HEK293 (cell line): ENCODE data around the gene TSGA10IP.
A peak's percentile ranks its signal among the peaks of the same experiment; 100 is the strongest.

Experiments
- BCL6B ChIP-seq: fragments of 450-650 bp; formaldehyde crosslinking; IDR thresholded peaks from 2 replicates; pipeline ENCODE4 v1.5.1; 2017; ENCODE audit warnings: missing biosample characterization, missing genetic modification characterization
- CTCF ChIP-seq: fragments of 450-650 bp; formaldehyde crosslinking; IDR thresholded peaks from 2 replicates; pipeline ENCODE4 v1.5.1; 2016; ENCODE audit warnings: missing biosample characterization, missing genetic modification characterization
- EGR2 ChIP-seq: fragments of 450-650 bp; formaldehyde crosslinking; IDR thresholded peaks from 2 replicates; pipeline ENCODE4 v1.5.1; 2016; ENCODE audit warnings: low read depth, missing biosample characterization, missing genetic modification characterization
- GLIS1 ChIP-seq: fragments of 450-650 bp; formaldehyde crosslinking; IDR thresholded peaks from 2 replicates; pipeline ENCODE4 v1.5.1; 2016; ENCODE audit warnings: missing biosample characterization, missing genetic modification characterization
- KLF10 ChIP-seq: fragments of 450-650 bp; IDR thresholded peaks from 2 replicates; pipeline ENCODE4 v1.5.1; 2018; ENCODE audit warnings: missing biosample characterization, mild to moderate bottlenecking, missing genetic modification characterization
- MEIS1 ChIP-seq: sonication (generic); formaldehyde crosslinking; IDR thresholded peaks from 2 replicates; pipeline ENCODE4 v1.8.1; 2022; ENCODE audit warnings: missing genetic modification reagents, mild to moderate bottlenecking, borderline replicate concordance
- MZF1 ChIP-seq: fragments of 450-650 bp; formaldehyde crosslinking; IDR thresholded peaks from 2 replicates; pipeline ENCODE4 v1.5.1; 2017; ENCODE audit warnings: missing biosample characterization, missing genetic modification characterization, borderline replicate concordance
- OVOL3 ChIP-seq: fragments of 450-650 bp; formaldehyde crosslinking; IDR thresholded peaks from 2 replicates; pipeline ENCODE4 v1.5.1; 2016; ENCODE audit warnings: missing biosample characterization, missing genetic modification characterization
- ZBTB26 ChIP-seq: fragments of 450-650 bp; formaldehyde crosslinking; optimal IDR thresholded peaks from 2 replicates; pipeline ENCODE3; 2016; ENCODE audit warnings: missing biosample characterization, mild to moderate bottlenecking, missing genetic modification characterization
- ZBTB49 ChIP-seq: fragments of 450-650 bp; formaldehyde crosslinking; IDR thresholded peaks from 2 replicates; pipeline ENCODE4 v1.5.1; 2016; ENCODE audit warnings: missing biosample characterization, missing genetic modification characterization, low read depth
- ZNF140 ChIP-seq: fragments of 450-650 bp; formaldehyde crosslinking; IDR thresholded peaks from 2 replicates; pipeline ENCODE4 v1.5.1; 2016; ENCODE audit warnings: missing biosample characterization, missing genetic modification characterization
- ZNF148 ChIP-seq: fragments of 450-650 bp; formaldehyde crosslinking; IDR thresholded peaks from 2 replicates; pipeline ENCODE4 v1.5.0; 2017; ENCODE audit warnings: missing biosample characterization, missing genetic modification characterization, borderline replicate concordance
- ZNF175 ChIP-seq: fragments of 450-650 bp; formaldehyde crosslinking; IDR thresholded peaks from 2 replicates; pipeline ENCODE4 v1.5.1; 2016; ENCODE audit warnings: missing biosample characterization, missing genetic modification characterization
- ZNF223 ChIP-seq: fragments of 450-650 bp; formaldehyde crosslinking; IDR thresholded peaks from 2 replicates; pipeline ENCODE4 v1.5.1; 2016; ENCODE audit warnings: missing biosample characterization, missing genetic modification characterization
- ZNF239 ChIP-seq: fragments of 450-650 bp; formaldehyde crosslinking; IDR thresholded peaks from 2 replicates; pipeline ENCODE4 v1.5.1; 2016; ENCODE audit warnings: missing biosample characterization, missing genetic modification characterization
- ZNF274 ChIP-seq, 2 experiments: fragments of 200-500 bp in 1 of 2; fragments of 450-650 bp in 1 of 2; sonication (Bioruptor generic) in 1 of 2; formaldehyde crosslinking in 1 of 2; IDR thresholded peaks; 2 replicates each; pipeline versions ENCODE4 v1.5.1 to v1.6.1; 2014 to 2016; ENCODE audit warnings: borderline replicate concordance in 1 of 2, inconsistent platforms in 1 of 2, low read length in 1 of 2, missing biosample characterization in 1 of 2, missing genetic modification characterization in 1 of 2
- ZNF311 ChIP-seq: fragments of 450-650 bp; formaldehyde crosslinking; IDR thresholded peaks from 2 replicates; pipeline ENCODE4 v1.5.1; 2017; ENCODE audit warnings: missing biosample characterization, missing genetic modification characterization, borderline replicate concordance
- ZNF324 ChIP-seq: fragments of 450-650 bp; formaldehyde crosslinking; IDR thresholded peaks from 2 replicates; pipeline ENCODE4 v1.5.1; 2016; ENCODE audit warnings: missing biosample characterization, missing genetic modification characterization
- ZNF335 ChIP-seq: fragments of 450-650 bp; formaldehyde crosslinking; conservative IDR thresholded peaks from 2 replicates; pipeline ENCODE4 v1.5.1; 2016; ENCODE audit warnings: missing biosample characterization, missing genetic modification characterization
- ZNF366 ChIP-seq: fragments of 450-650 bp; formaldehyde crosslinking; conservative IDR thresholded peaks from 2 replicates; pipeline ENCODE4 v1.5.1; 2016; ENCODE audit warnings: missing biosample characterization, missing genetic modification characterization
- ZNF416 ChIP-seq: fragments of 450-650 bp; formaldehyde crosslinking; IDR thresholded peaks from 2 replicates; pipeline ENCODE4 v1.5.1; 2016; ENCODE audit warnings: missing biosample characterization, missing genetic modification characterization
- ZNF426 ChIP-seq: fragments of 450-650 bp; formaldehyde crosslinking; IDR thresholded peaks from 2 replicates; pipeline ENCODE4 v1.5.1; 2017; ENCODE audit warnings: missing biosample characterization, missing genetic modification characterization, mild to moderate bottlenecking, inconsistent platforms, moderate library complexity
- ZNF510 ChIP-seq: fragments of 450-650 bp; formaldehyde crosslinking; IDR thresholded peaks from 2 replicates; pipeline ENCODE4 v1.5.1; 2018; ENCODE audit warnings: mild to moderate bottlenecking, missing genetic modification characterization, missing biosample characterization; ENCODE audit not compliant: insufficient replicate concordance
- ZNF521 ChIP-seq: fragments of 450-650 bp; formaldehyde crosslinking; IDR thresholded peaks from 2 replicates; pipeline ENCODE4 v1.5.1; 2017; ENCODE audit warnings: missing biosample characterization, mild to moderate bottlenecking, missing genetic modification characterization
- ZNF548 ChIP-seq: fragments of 450-650 bp; formaldehyde crosslinking; IDR thresholded peaks from 2 replicates; pipeline ENCODE4 v1.5.1; 2016; ENCODE audit warnings: missing biosample characterization, missing genetic modification characterization
- ZNF549 ChIP-seq: fragments of 450-650 bp; IDR thresholded peaks from 2 replicates; pipeline ENCODE4 v1.5.1; 2018; ENCODE audit warnings: missing biosample characterization, missing genetic modification characterization, mild to moderate bottlenecking, inconsistent platforms, moderate library complexity
- ZNF560 ChIP-seq: fragments of 450-650 bp; formaldehyde crosslinking; IDR thresholded peaks from 2 replicates; pipeline ENCODE4 v1.5.1; 2017; ENCODE audit warnings: missing biosample characterization, missing genetic modification characterization, borderline replicate concordance
- ZNF561 ChIP-seq: fragments of 450-650 bp; IDR thresholded peaks from 2 replicates; pipeline ENCODE4 v1.5.1; 2018; ENCODE audit warnings: missing biosample characterization, missing genetic modification characterization, borderline replicate concordance
- ZNF776 ChIP-seq: fragments of 450-650 bp; formaldehyde crosslinking; IDR thresholded peaks from 2 replicates; pipeline ENCODE4 v1.5.0; 2017; ENCODE audit warnings: missing biosample characterization, missing genetic modification characterization, borderline replicate concordance
- ZNF830 ChIP-seq: fragments of 450-650 bp; IDR thresholded peaks from 2 replicates; pipeline ENCODE4 v1.5.0; 2018; ENCODE audit warnings: missing biosample characterization, missing genetic modification characterization, low read depth, mild to moderate bottlenecking, moderate library complexity
- ZNF843 ChIP-seq: fragments of 450-650 bp; formaldehyde crosslinking; IDR thresholded peaks from 2 replicates; pipeline ENCODE4 v1.5.1; 2016; ENCODE audit warnings: missing biosample characterization, missing genetic modification characterization
- ZXDB ChIP-seq: fragments of 450-650 bp; formaldehyde crosslinking; IDR thresholded peaks from 2 replicates; pipeline ENCODE4 v1.5.1; 2016; ENCODE audit warnings: missing biosample characterization, missing genetic modification characterization

TSGA10IP gene

GRCh38 chr11:65919141-65919572 lies 26.1 kb upstream of the TSGA10IP start, which contains the start of gene DRAP1 (continued):
- TF ChIP-seq ZNF560 (tag by site-specific recombination) (no peak), ZNF776 (no peak), ZNF175 (tag by site-specific recombination) (no peak), ZNF335 (tag by site-specific recombination) (no peak), ZNF140 (tag by site-specific recombination) (no peak), ZNF426 (tag by site-specific recombination) (no peak), ZBTB26 (tag by site-specific recombination) (peak; percentile 67), MZF1 (tag by site-specific recombination) (no peak), ZNF239 (tag by site-specific recombination) (no peak), CTCF (tag by site-specific recombination) (no peak), BCL6B (0 out of 2 replicates have a peak, but pooled peaks have one; percentile 27), EGR2 (tag by site-specific recombination) (peak; percentile 50; the same call in 1 of the 2 replicates), ZNF561 (tag by site-specific recombination) (peak; percentile 92), KLF10 (peak; percentile 92), ZXDB (tag by site-specific recombination) (peak; percentile 50), ZNF510 (tag by site-specific recombination) (no peak), ZBTB49 (tag by site-specific recombination) (no peak), ZNF521 (tag by site-specific recombination) (no peak), ZNF843 (tag by site-specific recombination) (no peak), ZNF148 (tag by site-specific recombination) (peak; percentile 36; the same call in 1 of the 2 replicates), GLIS1 (tag by site-specific recombination) (peak; percentile 41; the same call in 1 of the 2 replicates), MEIS1 (CRISPR knock-in tag) (no peak), ZNF366 (tag by site-specific recombination) (no peak), ZNF223 (tag by site-specific recombination) (no peak), OVOL3 (tag by site-specific recombination) (no peak), ZNF548 (no peak), ZNF830 (tag by site-specific recombination) (peak; percentile 81), ZNF274 (IDR thresholded peaks at IDR 0.05; ENCODE audit: low read length) (no peak), ZNF274 (tag by site-specific recombination; IDR thresholded peaks at IDR 0.05; ENCODE audit: borderline replicate concordance) (no peak), ZNF311 (tag by site-specific recombination) (no peak), ZNF549 (tag by site-specific recombination) (no peak; the same call in 1 of the 2 replicates), ZNF416 (no peak), ZNF324 (tag by site-specific recombination) (peak; percentile 89)
